GM12878 (cell line): Measurements from ENCODE around the gene DDC. TPM values are rescaled to one million over a fixed set of nuclear protein-coding genes. Genes with fewer than 3 reads are reported as not detected.

ENCODE experiments used
- ATAC-seq: fragments of 200-7000 bp; cut with Tn5 transposase; 3 replicates; pipeline ENCODE4 v1.9.1; 2020; ENCODE audit warnings: mild to moderate bottlenecking, moderate library complexity
- BruUV-seq: library from RNA; stranded (reverse); fragments of 400-500 nt; replicated peaks from 2 replicates; lab custom pipeline; 2021; lab: Mats Ljungman, UMichigan
- CTCF ChIA-PET: fragments of 300-600 bp; sonication (Branson Sonifier 250); formaldehyde crosslinking; extraction: SDS; loops from one replicate; lab custom pipeline; 2021; ENCODE audit warnings: inconsistent platforms; lab: Yijun Ruan, JAX
- POLR2A ChIA-PET: fragments of 350-600 bp; formaldehyde crosslinking; extraction: SDS; loops from one replicate; lab custom pipeline; 2021; ENCODE audit warnings: inconsistent platforms; lab: Charles Lee
- RAD21 ChIA-PET: fragments of 300-600 bp; sonication (Branson Sonifier 250); formaldehyde crosslinking; loops from one replicate; lab custom pipeline; 2023; ENCODE audit warnings: antibody characterized with exemption; ENCODE audit not compliant: unreplicated experiment; lab: Charles Lee
- SMC1A ChIA-PET: fragments of 300-600 bp; sonication (Branson Sonifier 250); formaldehyde crosslinking; loops from one replicate; lab custom pipeline; 2023; ENCODE audit not compliant: unreplicated experiment, uncharacterized antibody; lab: Charles Lee
- DNase-seq: peaks from one replicate; pipeline ENCODE4 v3.0.0-alpha.2; 2011; ENCODE audit warnings: low read depth, low spot score
- FAIRE-seq: peaks from 3 replicates; lab custom pipeline; 2011; peaks lifted over from hg19 to GRCh38; lab: Jason Lieb, UNC
- H2AFZ ChIP-seq: 2 replicates; pipeline ENCODE4 v1.6.0; 2011; ENCODE audit warnings: low read depth, low read length, control low read depth; ENCODE audit not compliant: control insufficient read depth
- H3K27ac ChIP-seq: 2 replicates; pipeline ENCODE4 v1.5.1; 2011; ENCODE audit warnings: control low read depth; ENCODE audit not compliant: control insufficient read depth, insufficient read depth
- H3K27me3 ChIP-seq, 2 experiments: replicated peaks in 1 of 2; 2 replicates each; pipeline versions ENCODE4 v1.6.0 to v1.6.1; 2011; ENCODE audit warnings: low read length in 1 of 2; ENCODE audit not compliant: control insufficient read depth in 2 of 2, insufficient read depth in 2 of 2
- H3K36me3 ChIP-seq, 2 experiments: 2 replicates each; pipeline ENCODE4 v1.5.1; 2011; ENCODE audit warnings: low read length in 1 of 2; ENCODE audit not compliant: control insufficient read depth in 2 of 2, insufficient read depth in 2 of 2
- H3K4me1 ChIP-seq: 2 replicates; pipeline ENCODE4 v1.6.1; 2011; ENCODE audit warnings: mild to moderate bottlenecking, low read length, moderate library complexity, mixed read lengths; ENCODE audit not compliant: control insufficient read depth, insufficient read depth
- H3K4me2 ChIP-seq: 2 replicates; pipeline ENCODE4 v1.6.0; 2011; ENCODE audit warnings: control low read depth; ENCODE audit not compliant: control insufficient read depth, insufficient read depth
- H3K4me3 ChIP-seq: fragments of 200-600 bp; sonication (generic); 2 replicates; pipeline ENCODE4 v1.5.1; 2016
- H3K79me2 ChIP-seq: 2 replicates; pipeline ENCODE4 v1.6.0; 2011; ENCODE audit warnings: low read length; ENCODE audit not compliant: control insufficient read depth, insufficient read depth
- H3K9ac ChIP-seq: 2 replicates; pipeline ENCODE4 v1.8.0; 2011; ENCODE audit warnings: low read length, control low read depth, mixed read lengths; ENCODE audit not compliant: control insufficient read depth, insufficient read depth
- H3K9me3 ChIP-seq: replicated peaks from 3 replicates; pipeline ENCODE4 v1.5.1; 2011; ENCODE audit warnings: mild to moderate bottlenecking, low read length; ENCODE audit not compliant: control insufficient read depth, insufficient read depth
- H4K20me1 ChIP-seq: 2 replicates; pipeline ENCODE4 v1.6.0; 2011; ENCODE audit not compliant: control insufficient read depth, insufficient read depth
- BMI1 ChIP-seq: fragments of 450-650 bp; IDR thresholded peaks from 2 replicates; pipeline ENCODE4 v1.6.1; 2016; ENCODE audit warnings: mild to moderate bottlenecking, moderate library complexity, borderline replicate concordance
- BRCA1 ChIP-seq: IDR thresholded peaks from 2 replicates; pipeline ENCODE4 v1.6.1; 2011; ENCODE audit warnings: low read depth, low read length, improper control_type of control experiment
- E2F8 ChIP-seq: fragments of 450-650 bp; IDR thresholded peaks from 2 replicates; pipeline ENCODE4 v1.6.1; 2018; ENCODE audit warnings: mild to moderate bottlenecking, low read depth, moderate library complexity; ENCODE audit not compliant: partially characterized antibody
- ETV6 ChIP-seq, 2 experiments: fragments of 450-650 bp in 1 of 2; IDR thresholded peaks in 1 of 2; conservative IDR thresholded peaks in 1 of 2; 2 replicates each; pipeline ENCODE4 v1.6.1; 2014; ENCODE audit warnings: antibody characterized with exemption in 1 of 2, borderline replicate concordance in 1 of 2, low read depth in 1 of 2, mild to moderate bottlenecking in 1 of 2, moderate library complexity in 1 of 2
- NR2F1 ChIP-seq: fragments of 450-650 bp; conservative IDR thresholded peaks from 2 replicates; pipeline ENCODE4 v1.6.1; 2017; ENCODE audit warnings: mild to moderate bottlenecking
- SREBF1 ChIP-seq: IDR thresholded peaks from 2 replicates; pipeline ENCODE4 v1.6.1; 2012; ENCODE audit warnings: mild to moderate bottlenecking, low read length
- ZNF384 ChIP-seq: IDR thresholded peaks from 2 replicates; pipeline ENCODE4 v1.6.1; 2012; ENCODE audit warnings: low read depth, mild to moderate bottlenecking, low read length, improper control_type of control experiment, borderline replicate concordance
- WGBS: methylation state at CpG from one replicate; pipeline ENCODE4 v1.1.6; 2016; ENCODE audit warnings: low lambda C conversion rate; ENCODE audit not compliant: insufficient replicate concordance, insufficient coverage; ENCODE audit errors: missing lambda C conversion rate; 5-methylcytosine and 5-hydroxymethylcytosine counted together
- in situ Hi-C: fragments of 300-500 bp; cut with MboI; formaldehyde crosslinking; loops from 9 replicates; pipeline ENCODE4 v1.14.3; 2018; ENCODE audit warnings: mixed read lengths
- intact Hi-C: fragments of 100-400 bp; cut with micrococcal nuclease; formaldehyde crosslinking; loops from one replicate; pipeline ENCODE4 v1.14.2; 2022; ENCODE audit not compliant: unreplicated experiment
- polyA plus RNA-seq, 11 experiments: library from polyadenylated mRNA; depleted of rRNA in 4 of 11; unstranded in 6 of 11; stranded (reverse) in 5 of 11; fragments of >200 nt; fragmentation: Nextera tagmentation in 4 of 11; fragmentation: Illumina TruSeq in 1 of 11; extraction: Ambion mirVana in 4 of 11; extraction: Trizol in 1 of 11; gene quantifications; 1 replicate in 1 of 11; 2 replicates in 10 of 11; pipeline versions ENCODE4 v1.2.1 to v1.2.3, GENCODE V29; 2011 to 2016; ENCODE audit warnings: inconsistent platforms in 2 of 11, missing spikeins in 2 of 11, low read depth in 1 of 11
- total RNA-seq, 4 experiments: library from RNA; depleted of rRNA in 3 of 4; stranded (reverse); fragments of >200 nt in 3 of 4; fragmentation: Illumina TruSeq in 1 of 4; extraction: Trizol in 1 of 4; gene quantifications; 2 replicates each; pipeline versions ENCODE4 v1.2.1 to v1.2.3, GENCODE V29; 2013 to 2021
- TF ChIP-seq, protein P1 (sequence below): IDR thresholded peaks from 2 replicates; pipeline ENCODE4 v1.6.1; 2012; ENCODE audit warnings: low read depth, low read length, improper control_type of control experiment
- TF ChIP-seq, protein P2 (sequence below): fragments of 450-650 bp; IDR thresholded peaks from 2 replicates; pipeline ENCODE4 v1.6.1; 2017; ENCODE audit warnings: mild to moderate bottlenecking, moderate library complexity

Gene DDC
- total and polyA plus RNA-seq, 10 of the 15 experiments (the other 5 are each of a cell fraction or from before 2014, with no cell fraction given) = not detected

DNA sequence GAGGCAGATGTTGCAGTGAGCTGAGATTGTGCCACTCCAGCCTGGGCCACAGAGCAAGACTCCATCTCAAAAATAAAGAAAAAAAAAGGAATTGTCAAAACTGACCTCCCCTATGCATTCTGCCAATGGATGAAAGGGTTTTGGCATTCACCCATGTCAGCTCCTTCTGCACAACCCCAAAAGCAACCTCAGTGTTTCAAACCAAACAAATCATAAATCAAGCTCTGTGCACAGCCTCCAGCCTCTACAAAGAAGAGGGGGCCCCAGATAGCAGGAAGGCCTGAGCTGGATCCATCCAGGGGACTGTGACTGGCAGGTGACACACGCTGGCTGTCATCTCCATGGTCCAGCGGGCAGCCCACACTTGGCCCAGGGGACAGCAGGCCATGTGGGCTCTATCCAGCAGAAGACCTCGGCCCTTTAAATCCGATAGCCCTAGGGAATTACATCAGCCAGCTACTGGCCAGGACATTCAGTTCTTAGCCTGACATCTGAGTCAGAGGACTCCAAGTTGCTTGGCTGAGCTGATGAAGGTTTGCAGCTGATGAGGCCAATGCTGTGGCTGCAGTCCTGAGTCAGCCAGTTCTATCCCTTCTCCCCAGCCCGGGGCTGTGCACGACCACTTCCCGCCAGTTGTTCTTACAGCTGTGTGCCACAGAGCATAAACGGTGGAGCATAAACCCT lies 63.1 kb downstream of the DDC start:
- DNase-seq = no peak
- no peak overlapping the region for H2AFZ ChIP-seq
- intact Hi-C loops = no loop called here
- H3K9ac ChIP-seq = no peak overlapping the region
- BruUV-seq = no TSS peak
- no peaks in the 10 kb centered on the region for H3K9me3 ChIP-seq
- no peaks in the 10 kb centered on the region for H4K20me1 ChIP-seq
- ChIA-PET POLR2A (no interaction called here), RAD21 (no interaction called here), CTCF (no interaction called here), SMC1A (no interaction called here)
- H3K4me2 ChIP-seq = no peak overlapping the region
- TF ChIP-seq BRCA1 (no peak), ETV6 (conservative IDR thresholded peaks at IDR 0.05 in 1 of 2, IDR thresholded peaks at IDR 0.05 in 1 of 2; ENCODE audit: borderline replicate concordance in 1 of 2, low read depth in 1 of 2) (no peak)
- TF ChIP-seq, protein P1, sequence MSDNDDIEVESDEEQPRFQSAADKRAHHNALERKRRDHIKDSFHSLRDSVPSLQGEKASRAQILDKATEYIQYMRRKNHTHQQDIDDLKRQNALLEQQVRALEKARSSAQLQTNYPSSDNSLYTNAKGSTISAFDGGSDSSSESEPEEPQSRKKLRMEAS = no peak
- no peaks in the 10 kb centered on the region for H3K36me3 ChIP-seq
- H3K4me1 ChIP-seq = no peaks in the 10 kb centered on the region
- H3K79me2 ChIP-seq = no peaks in the 10 kb centered on the region
- no peak overlapping the region for H3K4me3 ChIP-seq
- no peak for FAIRE-seq
- in situ Hi-C loops = no loop called here
- 20% methylated on average over 8 of the region's 8 CpGs for WGBS
- ATAC-seq = no peak
- no peak overlapping the region for H3K27ac ChIP-seq
- peaks cover 4 to 6% of the 10 kb centered on the region in 2 experiments; a peak in 3 of 4 replicates for H3K27me3 ChIP-seq

DNA sequence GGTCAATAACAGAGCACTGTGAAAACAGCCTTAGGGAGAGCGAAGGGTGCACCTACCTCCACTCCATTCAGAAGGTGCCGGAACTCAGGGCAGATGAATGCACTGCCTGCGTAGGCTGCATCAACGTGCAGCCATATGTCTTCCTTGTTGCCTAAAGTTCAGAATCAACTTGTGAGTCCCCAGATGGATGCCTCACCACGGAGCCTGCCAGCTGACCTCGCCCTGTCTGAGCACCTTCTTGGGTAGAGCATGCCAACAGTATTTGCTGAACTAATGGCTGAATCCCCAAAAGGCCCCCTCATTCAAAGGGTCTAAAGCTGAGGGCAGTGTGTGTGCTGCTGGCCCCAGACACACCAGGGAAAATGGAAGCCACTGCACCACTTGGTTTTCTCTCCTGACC lies 66.1 kb downstream of the DDC start:
- ChIA-PET RAD21 (no interaction called here), SMC1A (no interaction called here), POLR2A (no interaction called here), CTCF (no interaction called here)
- intact Hi-C loops = no loop called here
- no peak overlapping the region for H3K4me3 ChIP-seq
- no peaks in the 10 kb centered on the region for H3K79me2 ChIP-seq
- BruUV-seq = no TSS peak
- DNase-seq = no peak
- H2AFZ ChIP-seq = no peak overlapping the region
- no peak overlapping the region for H3K4me2 ChIP-seq
- H3K9me3 ChIP-seq = no peaks in the 10 kb centered on the region
- peaks cover 5 to 6% of the 10 kb centered on the region in 2 experiments; a peak in 3 of 4 replicates for H3K27me3 ChIP-seq
- FAIRE-seq = no peak
- 32% methylated on average over 6 of the region's 6 CpGs for WGBS
- H3K36me3 ChIP-seq = no peaks in the 10 kb centered on the region
- ATAC-seq = no peak
- H3K4me1 ChIP-seq = no peaks in the 10 kb centered on the region
- H3K9ac ChIP-seq = no peak overlapping the region
- no peak overlapping the region for H3K27ac ChIP-seq
- H4K20me1 ChIP-seq = no peaks in the 10 kb centered on the region
- in situ Hi-C loops = no loop called here
- TF ChIP-seq, protein P2, sequence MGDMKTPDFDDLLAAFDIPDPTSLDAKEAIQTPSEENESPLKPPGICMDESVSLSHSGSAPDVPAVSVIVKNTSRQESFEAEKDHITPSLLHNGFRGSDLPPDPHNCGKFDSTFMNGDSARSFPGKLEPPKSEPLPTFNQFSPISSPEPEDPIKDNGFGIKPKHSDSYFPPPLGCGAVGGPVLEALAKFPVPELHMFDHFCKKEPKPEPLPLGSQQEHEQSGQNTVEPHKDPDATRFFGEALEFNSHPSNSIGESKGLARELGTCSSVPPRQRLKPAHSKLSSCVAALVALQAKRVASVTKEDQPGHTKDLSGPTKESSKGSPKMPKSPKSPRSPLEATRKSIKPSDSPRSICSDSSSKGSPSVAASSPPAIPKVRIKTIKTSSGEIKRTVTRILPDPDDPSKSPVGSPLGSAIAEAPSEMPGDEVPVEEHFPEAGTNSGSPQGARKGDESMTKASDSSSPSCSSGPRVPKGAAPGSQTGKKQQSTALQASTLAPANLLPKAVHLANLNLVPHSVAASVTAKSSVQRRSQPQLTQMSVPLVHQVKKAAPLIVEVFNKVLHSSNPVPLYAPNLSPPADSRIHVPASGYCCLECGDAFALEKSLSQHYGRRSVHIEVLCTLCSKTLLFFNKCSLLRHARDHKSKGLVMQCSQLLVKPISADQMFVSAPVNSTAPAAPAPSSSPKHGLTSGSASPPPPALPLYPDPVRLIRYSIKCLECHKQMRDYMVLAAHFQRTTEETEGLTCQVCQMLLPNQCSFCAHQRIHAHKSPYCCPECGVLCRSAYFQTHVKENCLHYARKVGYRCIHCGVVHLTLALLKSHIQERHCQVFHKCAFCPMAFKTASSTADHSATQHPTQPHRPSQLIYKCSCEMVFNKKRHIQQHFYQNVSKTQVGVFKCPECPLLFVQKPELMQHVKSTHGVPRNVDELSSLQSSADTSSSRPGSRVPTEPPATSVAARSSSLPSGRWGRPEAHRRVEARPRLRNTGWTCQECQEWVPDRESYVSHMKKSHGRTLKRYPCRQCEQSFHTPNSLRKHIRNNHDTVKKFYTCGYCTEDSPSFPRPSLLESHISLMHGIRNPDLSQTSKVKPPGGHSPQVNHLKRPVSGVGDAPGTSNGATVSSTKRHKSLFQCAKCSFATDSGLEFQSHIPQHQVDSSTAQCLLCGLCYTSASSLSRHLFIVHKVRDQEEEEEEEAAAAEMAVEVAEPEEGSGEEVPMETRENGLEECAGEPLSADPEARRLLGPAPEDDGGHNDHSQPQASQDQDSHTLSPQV = no peak
- TF ChIP-seq SREBF1 (no peak), ZNF384 (no peak), NR2F1 (no peak), BMI1 (no peak), E2F8 (no peak), ETV6 (conservative IDR thresholded peaks at IDR 0.05 in 1 of 2, IDR thresholded peaks at IDR 0.05 in 1 of 2; ENCODE audit: borderline replicate concordance in 1 of 2, low read depth in 1 of 2) (no peak)
